Measurements from ENCODE around the gene SMU1. TPM values are rescaled to one million over a fixed set of nuclear protein-coding genes. Genes with fewer than 3 reads are reported as not detected.
"Not testable (repeated sequence)": the region's sequence is repeated elsewhere in the genome, so short reads cannot be mapped to it uniquely, and the experiment has no call there.

Gene SMU1
- polyA plus RNA-seq, 3 donors, result 27.5 to 30.0 (median 29.4) TPM

- no peak for DNase-seq (ENCODE audit: low read depth in 3 of 3, low spot score in 2 of 3)
These were observed 29.9 kb upstream of the SMU1 start for GRCh38 chr9:33106372-33106771.

DNA sequence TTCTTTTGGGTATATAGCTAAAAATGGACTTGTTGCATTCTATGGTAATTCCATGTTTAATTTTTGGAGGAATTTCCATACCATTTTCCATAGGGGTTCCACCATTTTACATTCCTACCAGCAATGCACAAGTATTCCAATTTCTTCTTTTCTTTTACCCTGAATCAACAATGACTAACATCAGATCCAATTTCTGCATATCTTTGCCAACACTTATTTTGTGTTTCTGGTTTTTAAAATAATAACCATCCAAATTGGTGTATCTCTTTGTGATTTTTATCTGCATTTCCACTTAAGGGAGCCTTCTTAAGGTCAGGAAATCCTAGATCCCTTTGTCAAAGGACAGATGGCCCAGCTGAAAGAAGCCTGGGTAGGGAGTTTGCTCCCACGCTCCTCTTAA is 29.5 kb upstream of the SMU1 start:
- no peak for DNase-seq (ENCODE audit: low read depth in 3 of 3, low spot score in 2 of 3)

DNA sequence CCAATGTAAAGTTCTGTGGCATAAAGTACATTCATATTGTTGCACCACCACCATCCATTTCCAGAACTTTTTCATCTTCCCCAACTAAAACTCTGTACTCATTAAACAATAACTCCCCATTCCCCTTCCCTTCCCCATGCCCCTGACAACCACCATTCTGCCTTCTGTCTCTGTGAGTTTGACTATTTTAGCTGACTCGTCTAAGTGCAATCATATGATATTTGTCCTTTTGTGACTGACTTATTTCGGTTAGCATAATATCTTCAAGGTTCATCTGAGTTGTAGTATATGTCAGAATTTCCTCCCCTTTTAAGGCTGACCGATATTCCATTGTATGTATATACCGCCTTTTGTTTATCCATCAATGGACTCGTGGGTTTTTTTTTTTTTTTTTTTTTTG is 29.0 kb upstream of the SMU1 start:
- no peak for DNase-seq (ENCODE audit: low read depth in 3 of 3, low spot score in 2 of 3)

GRCh38 chr9:33104401-33104800 is 27.9 kb upstream of the SMU1 start:
- DNase-seq (ENCODE audit: low read depth in 3 of 3, low spot score in 2 of 3), result no peak

DNA sequence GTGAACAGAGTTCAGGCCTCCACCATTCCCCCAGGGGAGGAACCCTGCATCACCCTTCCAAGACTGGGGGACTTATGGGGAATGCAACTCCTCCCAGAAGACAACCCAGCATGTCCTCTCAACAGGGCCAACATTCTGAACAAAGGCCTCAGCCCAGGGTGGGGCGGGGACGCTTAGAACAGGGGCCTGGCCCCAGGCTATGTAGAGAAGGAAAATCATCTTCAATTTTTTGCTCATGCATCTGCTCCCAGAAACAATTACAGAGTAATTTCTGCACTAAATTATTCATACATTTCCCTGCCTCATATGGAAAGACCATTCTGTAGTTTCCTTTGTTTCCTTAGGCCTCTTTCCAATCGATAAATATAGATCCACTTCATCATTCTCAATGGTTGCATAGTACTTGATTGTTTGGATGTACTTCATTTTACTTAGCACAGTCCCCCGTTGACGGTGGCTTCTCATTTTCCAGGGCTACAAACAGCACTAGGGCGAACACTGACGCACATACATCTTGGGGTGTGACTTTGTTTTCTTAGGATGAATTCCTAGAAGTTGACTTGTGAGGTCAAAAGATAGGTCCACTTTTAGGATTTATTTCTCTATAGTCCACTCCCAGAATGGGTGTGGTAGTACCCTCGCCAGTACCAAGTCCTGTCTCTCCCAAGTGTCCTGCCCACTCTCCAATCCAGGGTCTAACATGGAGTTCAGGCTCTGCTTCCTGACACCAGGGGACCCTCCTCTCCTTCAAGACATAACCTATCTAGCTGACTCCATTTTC is 27.2 kb upstream of the SMU1 start:
- DNase-seq (ENCODE audit: low read depth in 3 of 3, low spot score in 2 of 3), result no peak

DNA sequence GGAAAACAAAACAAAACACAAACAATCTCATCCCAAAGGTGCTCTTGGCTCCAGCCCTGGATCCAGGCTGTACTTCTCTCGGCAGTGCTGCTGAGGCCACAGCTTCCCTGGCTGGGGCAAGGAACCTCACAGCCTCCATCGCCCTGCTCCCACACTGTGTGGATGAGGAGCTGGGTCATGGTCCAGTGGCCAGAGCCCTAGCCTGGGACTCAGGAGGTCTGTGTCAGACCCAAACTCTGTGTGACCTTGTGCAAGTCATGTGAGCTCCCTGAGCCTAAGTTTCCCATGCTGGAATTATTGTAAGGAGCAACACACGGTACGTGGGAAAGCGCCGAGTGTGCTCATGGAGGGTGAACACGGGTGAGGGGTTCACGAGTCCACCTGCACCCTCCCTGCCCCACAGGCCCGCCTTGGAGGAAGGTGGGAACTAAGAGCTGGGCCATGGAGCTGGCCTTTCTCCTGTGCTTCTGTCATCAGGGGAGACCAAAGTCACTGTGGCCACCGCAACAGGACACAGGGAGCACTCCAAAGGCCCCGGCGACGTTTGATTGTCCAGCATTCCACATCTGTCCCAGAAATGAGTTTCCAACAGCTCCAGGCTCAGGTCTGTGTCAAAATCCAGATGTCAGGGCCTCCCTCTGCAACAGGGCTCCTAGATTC is 26.2 kb upstream of the SMU1 start:
- DNase-seq (ENCODE audit: low read depth in 3 of 3, low spot score in 2 of 3), result no peak

DNA sequence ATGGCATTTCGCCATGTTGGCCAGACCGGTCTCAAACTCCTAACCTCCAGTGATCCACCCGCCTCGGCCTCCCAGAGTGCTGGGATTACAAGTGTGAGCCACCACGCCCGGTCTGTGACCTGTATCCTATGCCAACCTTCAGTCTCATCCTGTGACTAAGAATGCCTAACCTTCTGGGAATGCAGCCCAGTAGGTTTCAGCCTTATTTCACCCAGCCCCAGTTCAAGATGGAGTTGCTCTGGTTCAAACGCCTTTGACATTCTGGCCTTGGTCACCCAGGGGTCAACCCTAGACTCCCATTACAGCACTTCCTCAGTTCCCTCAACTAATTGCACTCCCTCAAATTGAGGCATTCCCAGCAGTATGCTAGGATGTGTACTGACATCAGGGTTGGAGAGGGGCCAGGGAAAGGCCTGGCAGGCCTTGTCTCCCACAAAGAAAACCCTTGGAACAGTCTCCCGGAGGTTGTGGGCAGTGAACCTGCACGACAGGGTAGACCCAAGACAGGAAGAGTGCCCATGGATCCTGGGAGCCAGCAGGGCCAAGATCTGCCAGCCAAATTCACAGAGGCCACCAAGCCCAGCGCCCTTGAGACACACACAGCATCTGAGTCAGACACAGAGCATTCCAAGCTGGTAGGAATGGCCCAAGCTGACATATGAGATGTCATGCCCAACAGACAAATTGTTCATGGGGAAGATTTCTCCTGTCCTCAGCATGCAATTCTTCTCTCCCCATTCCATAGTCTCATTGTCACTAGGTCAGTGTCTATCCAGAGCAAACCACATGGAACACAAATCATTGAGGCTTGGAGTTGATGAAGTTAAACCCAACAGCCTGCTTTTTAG is 24.9 kb upstream of the SMU1 start:
- no peak for DNase-seq (ENCODE audit: low read depth in 3 of 3, low spot score in 2 of 3)

DNA sequence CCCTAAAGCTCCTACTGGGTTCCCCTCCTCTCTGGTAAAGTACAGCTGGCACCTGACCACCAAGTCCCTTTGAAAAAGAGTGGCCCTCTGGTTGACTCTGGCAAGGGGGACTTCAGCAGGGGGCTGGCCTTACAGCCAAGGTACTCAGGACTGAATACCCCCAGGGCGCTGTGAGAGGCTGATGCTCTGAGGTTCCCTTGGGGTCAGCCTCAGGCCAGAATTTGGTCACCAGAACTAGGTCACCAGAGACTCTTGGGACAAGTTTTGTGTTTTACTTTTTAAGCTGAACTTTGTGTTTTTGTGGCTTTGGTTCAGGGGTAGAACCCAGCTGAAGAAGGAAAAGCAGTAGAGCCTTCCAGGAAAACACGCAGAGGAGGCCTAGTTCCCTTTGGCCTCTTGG is 23.3 kb upstream of the SMU1 start:
- DNase-seq (ENCODE audit: low read depth in 3 of 3, low spot score in 2 of 3), result no peak

DNA sequence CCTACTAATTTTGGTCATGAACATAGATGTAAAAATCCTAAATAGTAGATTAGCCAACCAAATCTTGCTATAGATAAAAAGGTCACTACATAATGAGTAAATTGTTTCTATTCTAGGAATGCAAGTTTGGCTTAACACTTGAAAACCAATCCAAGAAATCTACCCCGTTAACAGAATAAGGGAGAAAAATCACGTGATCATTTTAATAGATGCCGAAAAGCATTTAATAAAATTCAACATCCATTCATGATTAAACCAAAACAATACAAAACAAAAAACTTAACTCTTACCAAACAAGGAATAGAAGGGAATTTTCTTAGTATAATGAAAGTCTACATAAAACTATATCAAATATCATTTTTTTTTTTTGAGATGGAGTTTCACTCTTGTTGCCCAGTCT is 20.7 kb upstream of the SMU1 start:
- DNase-seq (ENCODE audit: low read depth in 3 of 3, low spot score in 2 of 3), result no peak

GRCh38 chr9:33092634-33093033 is 16.2 kb upstream of the SMU1 start:
- DNase-seq (ENCODE audit: low read depth in 3 of 3, low spot score in 2 of 3), result no peak

- not testable (repeated sequence) for DNase-seq (ENCODE audit: low read depth in 3 of 3, low spot score in 2 of 3)
These were observed 9.2 kb upstream of the SMU1 start for GRCh38 chr9:33085672-33086071.

- no peak for DNase-seq (ENCODE audit: low read depth in 3 of 3, low spot score in 2 of 3)
These were observed 6.3 kb upstream of the SMU1 start for GRCh38 chr9:33082538-33083326.

GRCh38 chr9:33082128-33082527 is 5.7 kb upstream of the SMU1 start:
- DNase-seq (ENCODE audit: low read depth in 3 of 3, low spot score in 2 of 3), result no peak

DNA sequence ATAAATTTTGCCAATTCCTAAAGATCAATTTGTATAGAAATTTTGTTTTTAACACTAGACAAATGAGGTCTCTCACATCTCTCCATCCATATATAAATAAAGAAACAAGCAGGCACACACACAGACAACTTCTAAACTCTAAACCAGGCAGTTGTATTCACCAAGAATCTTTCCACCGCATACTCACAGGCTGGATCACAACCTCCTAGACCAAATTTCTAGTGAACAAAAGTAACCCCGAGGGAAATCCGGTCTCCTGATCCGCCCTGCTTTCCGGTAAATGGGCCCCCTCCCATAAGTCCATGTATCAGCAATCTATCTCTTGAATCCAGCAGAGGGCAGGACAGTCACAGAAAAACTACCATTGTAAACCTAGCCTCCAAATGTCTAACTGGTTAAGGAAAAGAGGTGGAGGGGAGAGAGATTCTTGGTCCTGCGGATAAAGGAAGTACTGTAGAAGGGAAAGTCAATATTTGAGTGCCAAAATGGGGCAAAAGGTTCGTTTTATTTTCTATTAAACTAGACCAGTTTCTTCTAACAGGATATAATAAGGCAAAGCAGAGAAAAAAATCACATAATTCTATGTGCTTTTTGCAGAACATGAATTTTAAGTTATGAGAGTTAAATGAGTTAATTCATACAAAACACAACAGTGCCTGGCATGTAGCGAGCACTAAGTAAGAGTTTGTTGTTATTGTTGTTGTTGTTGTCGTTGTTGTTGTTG is 4.8 kb upstream of the SMU1 start:
- DNase-seq (ENCODE audit: low read depth in 3 of 3, low spot score in 2 of 3), result peak; percentile 76 to 82 (median 80)

DNA sequence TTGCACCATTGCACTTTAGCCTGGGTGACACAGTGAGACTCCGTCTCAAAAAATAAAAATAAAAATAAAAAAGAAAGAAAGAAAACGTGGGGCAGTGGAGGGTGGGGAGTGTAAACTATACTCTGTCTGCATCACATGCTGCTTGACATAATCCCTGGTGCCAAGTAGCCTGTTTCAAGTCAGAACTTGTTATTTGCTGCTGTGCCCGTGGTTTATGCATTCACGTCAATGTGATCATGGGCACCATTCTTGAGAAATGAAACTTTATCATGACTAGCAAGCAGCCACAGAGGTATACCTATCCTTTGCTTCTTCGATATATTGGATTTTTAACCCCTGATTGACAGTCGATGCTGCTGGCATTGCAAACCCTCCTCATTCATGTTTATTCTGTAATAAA is 4.1 kb upstream of the SMU1 start:
- DNase-seq (ENCODE audit: low read depth in 3 of 3, low spot score in 2 of 3), result no peak

DNA sequence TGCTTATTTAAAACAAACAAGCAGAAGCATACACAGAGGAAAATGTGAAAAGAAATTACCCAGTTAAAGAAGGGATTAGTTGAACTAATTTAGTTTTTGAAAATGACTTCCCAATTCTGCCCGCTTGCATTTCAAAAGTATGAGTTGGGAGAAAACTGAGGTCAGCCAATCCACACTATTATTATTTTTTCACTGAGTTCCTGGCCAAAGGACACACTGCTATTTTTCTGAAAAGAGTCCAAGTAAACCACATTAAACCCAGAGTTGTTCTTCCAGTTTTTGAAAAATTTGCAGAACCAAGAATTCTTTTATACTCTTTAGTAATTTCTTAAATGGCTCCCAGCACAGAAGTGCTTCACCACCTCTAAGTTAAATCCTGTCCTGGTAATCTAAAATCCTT is 7.5 kb downstream of the SMU1 start:
- DNase-seq (ENCODE audit: low read depth in 3 of 3, low spot score in 2 of 3), result no peak

DNA sequence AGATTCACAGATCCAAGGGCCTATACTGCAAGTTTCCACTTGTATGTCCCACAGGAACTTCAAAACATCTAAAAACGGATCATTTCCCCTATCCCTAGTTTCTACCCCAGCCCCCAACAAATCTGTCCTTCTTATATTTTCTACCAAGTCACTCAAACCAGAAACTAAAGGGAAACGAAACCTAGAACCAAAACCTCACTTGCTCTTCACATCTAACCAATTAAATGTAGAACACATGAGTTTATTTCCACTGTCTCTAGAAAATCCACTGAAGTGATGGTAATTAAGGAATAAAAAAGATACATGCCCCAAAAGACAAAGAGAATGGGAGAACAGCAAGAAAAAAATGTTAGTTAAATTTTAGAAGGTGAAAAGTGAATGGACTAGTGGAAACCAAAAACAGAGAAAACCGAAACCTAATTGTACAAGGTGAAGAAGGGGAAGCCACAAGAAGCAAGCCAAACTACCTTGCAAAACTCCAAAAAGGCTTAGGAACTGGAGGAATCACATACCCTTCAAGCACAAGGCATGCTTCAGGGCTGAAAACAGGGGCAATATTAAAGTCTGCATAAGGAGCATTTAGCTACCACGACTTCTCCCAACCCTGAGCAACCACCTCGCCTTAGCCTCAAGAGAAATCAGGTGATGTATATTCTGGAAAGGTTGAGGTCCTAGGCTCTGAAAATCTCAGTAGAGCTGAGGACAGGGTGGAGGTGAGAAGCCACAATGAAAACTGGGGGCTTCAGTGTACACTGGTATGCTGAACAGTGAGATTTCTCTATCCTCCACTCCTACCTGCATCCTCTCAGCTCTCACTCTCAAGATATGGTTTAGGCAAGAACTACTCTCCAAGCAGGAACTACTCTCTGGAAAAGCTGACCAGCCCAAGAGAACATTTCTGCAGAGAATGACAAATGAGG is 11.1 kb downstream of the SMU1 start:
- no peak for DNase-seq (ENCODE audit: low read depth in 3 of 3, low spot score in 2 of 3)

DNA sequence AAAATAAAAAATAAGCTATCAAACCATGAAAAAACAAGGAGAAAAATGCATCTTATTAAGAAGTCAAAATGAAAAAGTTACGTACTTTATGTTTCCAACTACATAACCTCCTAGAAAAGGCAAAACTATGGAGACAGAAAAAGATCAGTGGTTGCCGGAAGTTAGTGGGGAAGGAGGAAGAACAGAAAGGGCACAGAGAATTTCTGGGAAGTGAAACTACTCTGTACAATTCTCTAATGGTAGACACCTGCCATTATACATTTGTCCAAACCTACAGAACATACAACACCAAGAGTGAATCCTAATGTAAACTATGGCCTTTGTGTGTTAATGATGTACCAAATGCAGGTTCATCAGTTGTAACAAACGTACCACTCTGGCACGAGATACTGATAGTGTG is 25.3 kb downstream of the SMU1 start:
- DNase-seq (ENCODE audit: low read depth in 3 of 3, low spot score in 2 of 3), result no peak
